HG03575 (cell line): ENCODE results near the gene ABCG2.

ENCODE experiments used
- ATAC-seq: cut with Tn5 transposase; IDR thresholded peaks from one replicate; pipeline ENCODE4 v1.9.1; 2021; ENCODE audit not compliant: unreplicated experiment, insufficient number of reproducible peaks, low FRiP score; ENCODE audit errors: extremely low read depth

Gene ABCG2

DNA sequence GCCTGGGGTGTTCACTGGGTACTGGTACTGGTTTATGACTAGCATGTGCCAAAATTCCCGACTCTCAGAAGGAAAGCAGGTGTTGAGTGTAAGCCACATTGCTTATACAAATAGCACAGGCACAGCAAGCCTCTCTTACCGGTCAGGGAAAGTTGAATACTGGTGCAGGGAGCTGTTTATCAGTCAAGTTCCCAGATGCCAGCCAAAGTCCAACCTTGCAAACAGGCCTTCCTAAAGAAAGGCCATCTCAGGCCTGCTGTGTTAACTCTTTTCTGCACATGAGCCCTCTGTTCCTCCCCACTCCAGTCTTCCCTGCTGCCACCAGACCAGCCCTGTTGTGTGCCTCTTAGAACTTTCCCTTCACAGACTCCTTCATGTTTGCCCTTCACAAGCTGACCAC, 116.8 kb downstream of the ABCG2 start:
- no peak for ATAC-seq

DNA sequence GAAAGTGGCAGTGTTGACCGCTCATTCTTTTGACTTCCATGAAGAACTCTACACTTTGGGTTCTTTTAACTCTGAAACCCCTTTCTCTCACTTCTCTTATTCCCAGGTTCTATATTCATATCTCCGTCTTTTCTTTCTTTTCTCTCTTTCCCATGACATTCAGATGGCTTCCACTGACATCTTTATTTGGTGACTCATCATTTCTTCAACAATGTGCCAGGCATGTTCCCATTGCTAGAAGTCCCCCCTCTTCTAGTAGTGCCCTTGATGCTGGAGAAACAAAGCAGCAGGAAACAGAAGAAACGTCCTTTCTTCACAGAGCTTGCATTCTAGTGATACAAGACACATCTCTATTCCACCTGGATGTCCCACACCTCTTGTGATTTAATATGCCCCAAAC, 117.7 kb downstream of the ABCG2 start:
- ATAC-seq = no peak
